ENCODE measurements around the gene AGAP1. TPM values are rescaled to one million over a fixed set of nuclear protein-coding genes. Genes with fewer than 3 reads are reported as not detected.

The AGAP1 gene
- total RNA-seq, 6 experiments from 2014 or later = 14.1 to 16.0 (median 15.1) TPM

- Mint-ChIP-seq H3K4me1 (ENCODE audit: low read depth) (no peaks in the 10 kb centered on the region), H3K4me3 (no peak overlapping the region), H3K36me3 (ENCODE audit: low read depth) (peaks cover 4% of the 10 kb centered on the region; the same call in 1 of the 2 replicates), H3K9me3 (peaks cover 5% of the 10 kb centered on the region), H3K27ac (no peak overlapping the region), H3K27me3 (ENCODE audit: insufficient read depth) (peaks cover 2% of the 10 kb centered on the region; the same call in 1 of the 2 replicates)
- TF ChIP-seq CTCF (IDR thresholded peaks at IDR 0.05) = no peak
- DNase-seq = no peak
These were observed 471.0 kb downstream of the AGAP1 start for GRCh38 chr2:235964787-235965390.

GRCh38 chr2:235966396-235966795 lies 472.6 kb downstream of the AGAP1 start:
- Mint-ChIP-seq H3K4me3 (no peak overlapping the region), H3K27me3 (ENCODE audit: insufficient read depth) (peaks cover 2% of the 10 kb centered on the region; the same call in 1 of the 2 replicates), H3K9me3 (no peaks in the 10 kb centered on the region), H3K27ac (no peak overlapping the region), H3K36me3 (ENCODE audit: low read depth) (peaks cover under 1% of the 10 kb centered on the region; the same call in 1 of the 2 replicates), H3K4me1 (ENCODE audit: low read depth) (no peaks in the 10 kb centered on the region)
- no peak for DNase-seq
- TF ChIP-seq CTCF (IDR thresholded peaks at IDR 0.05) = no peak

DNA sequence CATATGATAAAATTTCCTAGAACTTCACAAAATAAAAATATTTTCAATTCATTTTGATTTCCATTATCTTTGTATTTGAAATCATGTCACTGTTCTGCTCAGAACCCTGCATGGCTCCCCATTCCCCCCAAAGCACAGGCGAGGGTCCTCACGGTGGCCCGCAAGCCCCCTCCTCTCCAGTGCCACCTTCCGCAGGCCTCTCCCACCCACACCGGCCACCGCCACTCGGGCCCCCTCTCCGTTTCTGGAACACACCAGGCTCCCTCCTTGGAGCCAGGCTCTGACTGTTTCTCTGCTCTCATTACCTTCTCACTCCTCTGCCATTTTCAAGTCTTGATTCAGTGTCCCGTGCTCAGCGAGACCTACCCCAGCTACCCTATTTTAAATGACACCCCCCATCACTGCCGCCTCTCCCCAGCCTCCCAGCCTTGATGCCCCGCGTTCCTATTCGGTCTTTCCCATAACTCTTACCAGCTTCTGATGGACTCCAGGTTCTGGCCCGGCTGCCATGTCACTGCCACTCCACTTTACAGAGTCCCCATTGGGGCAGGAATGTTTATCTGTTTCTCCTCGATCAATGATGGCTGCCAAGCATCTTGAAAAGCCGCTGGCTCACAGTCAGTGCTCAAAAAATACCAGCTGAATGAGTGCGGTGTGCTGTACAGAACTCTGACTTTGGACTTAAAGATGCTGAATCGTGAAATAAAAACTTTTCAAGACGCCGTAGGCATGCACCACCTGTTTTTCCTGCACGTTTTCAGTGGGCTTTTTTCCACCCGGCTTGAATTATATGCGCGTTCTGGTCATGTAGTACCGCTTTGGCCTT lies 473.3 kb downstream of the AGAP1 start:
- H3K4me1 Mint-ChIP-seq (ENCODE audit: low read depth) = no peaks in the 10 kb centered on the region
- no peak overlapping the region for H3K4me3 Mint-ChIP-seq
- no peaks in the 10 kb centered on the region for H3K36me3 Mint-ChIP-seq (ENCODE audit: low read depth)
- TF ChIP-seq CTCF (IDR thresholded peaks at IDR 0.05) = no peak
- no peaks in the 10 kb centered on the region for H3K9me3 Mint-ChIP-seq
- no peak for DNase-seq
- no peaks in the 10 kb centered on the region; the same call in 1 of the 2 replicates for H3K27me3 Mint-ChIP-seq (ENCODE audit: insufficient read depth)
- H3K27ac Mint-ChIP-seq = no peak overlapping the region

DNA sequence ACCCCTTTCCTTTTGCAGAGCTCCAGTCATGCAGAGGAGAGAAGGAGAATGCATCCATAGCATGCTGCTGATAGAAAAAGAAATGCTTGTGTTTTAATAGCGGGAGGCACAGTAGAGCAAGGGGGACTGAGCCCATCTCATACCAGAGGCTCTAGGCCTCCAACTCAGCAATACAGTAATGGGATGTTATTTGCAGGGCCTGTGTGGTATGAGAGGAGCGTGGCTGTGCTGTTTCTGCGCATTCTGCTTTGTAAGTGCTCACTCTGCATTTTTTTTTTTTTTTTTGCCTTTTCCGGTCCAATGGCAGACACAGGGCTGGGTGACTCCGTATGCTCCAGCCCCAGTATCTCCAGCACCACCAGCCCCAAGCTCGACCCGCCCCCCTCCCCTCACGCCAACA lies 474.3 kb downstream of the AGAP1 start:
- no peaks in the 10 kb centered on the region for H3K36me3 Mint-ChIP-seq (ENCODE audit: low read depth)
- 0 out of 2 replicates have a peak, but pooled peaks cover under 1% of the 10 kb centered on the region for H3K27me3 Mint-ChIP-seq (ENCODE audit: insufficient read depth)
- no peak overlapping the region for H3K27ac Mint-ChIP-seq
- DNase-seq = no peak
- TF ChIP-seq CTCF (IDR thresholded peaks at IDR 0.05) = no peak
- no peaks in the 10 kb centered on the region for H3K9me3 Mint-ChIP-seq
- no peak overlapping the region for H3K4me3 Mint-ChIP-seq
- no peaks in the 10 kb centered on the region for H3K4me1 Mint-ChIP-seq (ENCODE audit: low read depth)

- peaks cover 2% of the 10 kb centered on the region; the same call in 1 of the 2 replicates for H3K27me3 Mint-ChIP-seq (ENCODE audit: insufficient read depth)
- no peaks in the 10 kb centered on the region for H3K4me1 Mint-ChIP-seq (ENCODE audit: low read depth)
- H3K36me3 Mint-ChIP-seq (ENCODE audit: low read depth) = no peaks in the 10 kb centered on the region
These were observed 474.9 kb downstream of the AGAP1 start for GRCh38 chr2:235968616-235969324.

More at GRCh38 chr2:235968616-235969324, 474.9 kb downstream of the AGAP1 start:
- TF ChIP-seq CTCF (IDR thresholded peaks at IDR 0.05) = no peak
- Mint-ChIP-seq H3K9me3 (no peaks in the 10 kb centered on the region), H3K27ac (no peak overlapping the region), H3K4me3 (no peak overlapping the region)
- DNase-seq = no peak

Data from HFFc6 (cell line).